Ovary (tissue), 3 donors: ENCODE results near the gene KRT81.

Experiments
- POLR2A ChIP-seq: fragments of 450-650 bp; IDR thresholded peaks from one replicate; pipeline ENCODE4 v1.6.1; 2017; ENCODE audit warnings: antibody characterized with exemption, mild to moderate bottlenecking, moderate library complexity
- TF ChIP-seq, protein P1 (sequence below), 3 donors: fragments of 450-650 bp in 2 of 3; fragments of 200-600 bp in 1 of 3; IDR thresholded peaks; one replicate each; pipeline versions ENCODE4 v1.5.1 to v1.8.0; 2016 to 2022; ENCODE audit warnings: antibody characterized with exemption in 3 of 3, mild to moderate bottlenecking in 1 of 3
- donor health status: DM: no; HTN: no; CAD: no.

GRCh38 chr12:52277486-52278245 is 13.7 kb downstream of the KRT81 start:
- TF ChIP-seq, protein P1, sequence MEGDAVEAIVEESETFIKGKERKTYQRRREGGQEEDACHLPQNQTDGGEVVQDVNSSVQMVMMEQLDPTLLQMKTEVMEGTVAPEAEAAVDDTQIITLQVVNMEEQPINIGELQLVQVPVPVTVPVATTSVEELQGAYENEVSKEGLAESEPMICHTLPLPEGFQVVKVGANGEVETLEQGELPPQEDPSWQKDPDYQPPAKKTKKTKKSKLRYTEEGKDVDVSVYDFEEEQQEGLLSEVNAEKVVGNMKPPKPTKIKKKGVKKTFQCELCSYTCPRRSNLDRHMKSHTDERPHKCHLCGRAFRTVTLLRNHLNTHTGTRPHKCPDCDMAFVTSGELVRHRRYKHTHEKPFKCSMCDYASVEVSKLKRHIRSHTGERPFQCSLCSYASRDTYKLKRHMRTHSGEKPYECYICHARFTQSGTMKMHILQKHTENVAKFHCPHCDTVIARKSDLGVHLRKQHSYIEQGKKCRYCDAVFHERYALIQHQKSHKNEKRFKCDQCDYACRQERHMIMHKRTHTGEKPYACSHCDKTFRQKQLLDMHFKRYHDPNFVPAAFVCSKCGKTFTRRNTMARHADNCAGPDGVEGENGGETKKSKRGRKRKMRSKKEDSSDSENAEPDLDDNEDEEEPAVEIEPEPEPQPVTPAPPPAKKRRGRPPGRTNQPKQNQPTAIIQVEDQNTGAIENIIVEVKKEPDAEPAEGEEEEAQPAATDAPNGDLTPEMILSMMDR (IDR thresholded peaks at IDR 0.05), result no peak
- no peak for TF ChIP-seq POLR2A
